GM12878 (cell line): ENCODE data around the gene TNFAIP3. TPM values are rescaled to one million over a fixed set of nuclear protein-coding genes. Genes with fewer than 3 reads are reported as not detected.
A peak's percentile ranks its signal among the peaks of the same experiment; 100 is the strongest.

Experiments used
- ESRRA ChIP-seq: IDR thresholded peaks from 2 replicates; pipeline ENCODE4 v1.6.1; 2012; ENCODE audit warnings: mild to moderate bottlenecking, low read length, improper control_type of control experiment
- GABPA ChIP-seq: IDR thresholded peaks from 2 replicates; pipeline ENCODE4 v1.6.1; 2014; ENCODE audit warnings: antibody characterized with exemption, low read depth, mild to moderate bottlenecking, inconsistent platforms
- IRF4 ChIP-seq: IDR thresholded peaks from 2 replicates; pipeline ENCODE4 v1.6.1; 2011; ENCODE audit warnings: low read depth, low read length
- MEF2A ChIP-seq: IDR thresholded peaks from 2 replicates; pipeline ENCODE4 v1.6.1; 2011; ENCODE audit warnings: low read depth, mild to moderate bottlenecking, low read length, moderate library complexity; ENCODE audit not compliant: insufficient read depth
- NBN ChIP-seq: fragments of 450-650 bp; IDR thresholded peaks from 2 replicates; pipeline ENCODE4 v1.6.1; 2016
- NFIC ChIP-seq: IDR thresholded peaks from 2 replicates; pipeline ENCODE4 v1.6.1; 2012; ENCODE audit warnings: low read depth, mild to moderate bottlenecking, inconsistent platforms, low read length, moderate library complexity
- RAD51 ChIP-seq: fragments of 450-650 bp; IDR thresholded peaks from 2 replicates; pipeline ENCODE4 v1.6.1; 2016; ENCODE audit warnings: moderate library complexity, mild to moderate bottlenecking, inconsistent platforms
- RCOR1 ChIP-seq: conservative IDR thresholded peaks from 2 replicates; pipeline ENCODE4 v1.6.1; 2012; ENCODE audit warnings: low read depth, low read length, improper control_type of control experiment
- REST ChIP-seq: IDR thresholded peaks from 2 replicates; pipeline ENCODE4 v1.6.1; 2012; ENCODE audit warnings: mild to moderate bottlenecking, low read depth, low read length
- RUNX3 ChIP-seq: IDR thresholded peaks from 2 replicates; pipeline ENCODE4 v1.6.1; 2012; ENCODE audit warnings: low read length, inconsistent platforms
- SMAD1 ChIP-seq: fragments of 450-650 bp; IDR thresholded peaks from 2 replicates; pipeline ENCODE4 v1.6.1; 2018; ENCODE audit warnings: mild to moderate bottlenecking, low read depth; ENCODE audit not compliant: partially characterized antibody
- TCF12 ChIP-seq: IDR thresholded peaks from 2 replicates; pipeline ENCODE4 v1.6.1; 2011; ENCODE audit warnings: low read depth, mild to moderate bottlenecking, low read length
- ZBTB33 ChIP-seq: fragments of 450-650 bp; IDR thresholded peaks from 2 replicates; pipeline ENCODE4 v1.6.1; 2017; ENCODE audit warnings: mild to moderate bottlenecking
- ZNF384 ChIP-seq: IDR thresholded peaks from 2 replicates; pipeline ENCODE4 v1.6.1; 2012; ENCODE audit warnings: low read depth, mild to moderate bottlenecking, low read length, improper control_type of control experiment, borderline replicate concordance
- ZNF687 ChIP-seq: fragments of 450-650 bp; IDR thresholded peaks from 2 replicates; pipeline ENCODE4 v1.6.1; 2017; ENCODE audit warnings: mild to moderate bottlenecking, moderate library complexity
- polyA plus RNA-seq, 11 experiments: library from polyadenylated mRNA; depleted of rRNA in 4 of 11; unstranded in 6 of 11; stranded (reverse) in 5 of 11; fragments of >200 nt; fragmentation: Nextera tagmentation in 4 of 11; fragmentation: Illumina TruSeq in 1 of 11; extraction: Ambion mirVana in 4 of 11; extraction: Trizol in 1 of 11; gene quantifications; 1 replicate in 1 of 11; 2 replicates in 10 of 11; pipeline versions ENCODE4 v1.2.1 to v1.2.3, GENCODE V29; 2011 to 2016; ENCODE audit warnings: inconsistent platforms in 2 of 11, missing spikeins in 2 of 11, low read depth in 1 of 11
- total RNA-seq, 4 experiments: library from RNA; depleted of rRNA in 3 of 4; stranded (reverse); fragments of >200 nt in 3 of 4; fragmentation: Illumina TruSeq in 1 of 4; extraction: Trizol in 1 of 4; gene quantifications; 2 replicates each; pipeline versions ENCODE4 v1.2.1 to v1.2.3, GENCODE V29; 2013 to 2021
- TF ChIP-seq, protein P1 (sequence below): fragments of 150-350 bp; IDR thresholded peaks from 2 replicates; pipeline ENCODE4 v1.6.1; 2016; ENCODE audit warnings: low read depth, low read length

TNFAIP3 gene
- total and polyA plus RNA-seq, 10 of the 15 experiments (the other 5 are each of a cell fraction or from before 2014, with no cell fraction given) = 18.0 to 350 (median 127) TPM

DNA sequence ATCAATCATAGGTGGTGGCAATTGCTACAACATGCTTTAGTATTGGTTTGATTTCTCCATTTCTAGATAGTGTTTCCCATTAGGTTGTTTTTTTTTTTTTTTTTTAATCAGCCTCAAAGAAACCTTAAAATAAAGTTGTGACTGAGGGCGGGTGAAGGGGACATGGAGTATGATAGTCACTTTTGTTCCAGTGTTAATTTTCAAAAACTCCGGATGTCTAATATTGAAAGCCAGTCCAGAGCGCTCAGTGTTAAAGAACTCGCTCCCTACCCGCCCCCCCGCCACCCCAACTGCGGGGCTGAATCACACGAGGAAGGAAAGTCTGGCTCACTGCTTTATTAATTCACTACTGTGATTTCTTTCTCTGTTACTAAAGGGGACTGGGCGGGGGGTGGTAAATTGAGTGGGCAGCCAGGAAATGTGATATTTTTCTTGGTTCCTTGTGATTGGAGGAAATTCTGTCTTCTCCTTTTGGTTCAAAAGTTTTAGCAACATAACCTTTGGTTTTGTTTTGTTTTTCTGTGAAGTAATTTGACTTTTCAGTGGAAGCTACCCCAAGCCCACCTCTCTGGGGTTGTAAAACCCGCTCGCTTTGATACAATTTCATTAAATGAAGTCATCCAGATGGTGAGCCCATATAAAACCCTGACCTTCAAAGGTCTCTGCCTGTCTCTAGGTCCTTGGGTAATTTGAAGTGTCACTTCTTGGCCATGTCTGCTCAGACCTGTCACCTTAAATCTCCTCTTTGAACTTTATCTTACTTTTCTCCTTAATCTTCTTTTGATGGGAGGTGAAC is 38.0 kb downstream of the TNFAIP3 start (continued):
- TF ChIP-seq NFIC (0 out of 2 replicates have a peak, but pooled peaks have one; percentile 72), GABPA (peak; percentile 12; the same call in 1 of the 2 replicates), ZBTB33 (no peak), RAD51 (0 out of 2 replicates have a peak, but pooled peaks have one; percentile 9), IRF4 (no peak), ESRRA (no peak), ZNF687 (peak; percentile 13; the same call in 1 of the 2 replicates), NBN (peak; percentile 60; the same call in 1 of the 2 replicates), REST (no peak), MEF2A (0 out of 2 replicates have a peak, but pooled peaks have one; percentile 54), TCF12 (no peak), RUNX3 (peak; percentile 29; the same call in 1 of the 2 replicates), SMAD1 (peak; percentile 11), ZNF384 (peak; percentile 56; the same call in 1 of the 2 replicates), RCOR1 (no peak)
- TF ChIP-seq, protein P1, sequence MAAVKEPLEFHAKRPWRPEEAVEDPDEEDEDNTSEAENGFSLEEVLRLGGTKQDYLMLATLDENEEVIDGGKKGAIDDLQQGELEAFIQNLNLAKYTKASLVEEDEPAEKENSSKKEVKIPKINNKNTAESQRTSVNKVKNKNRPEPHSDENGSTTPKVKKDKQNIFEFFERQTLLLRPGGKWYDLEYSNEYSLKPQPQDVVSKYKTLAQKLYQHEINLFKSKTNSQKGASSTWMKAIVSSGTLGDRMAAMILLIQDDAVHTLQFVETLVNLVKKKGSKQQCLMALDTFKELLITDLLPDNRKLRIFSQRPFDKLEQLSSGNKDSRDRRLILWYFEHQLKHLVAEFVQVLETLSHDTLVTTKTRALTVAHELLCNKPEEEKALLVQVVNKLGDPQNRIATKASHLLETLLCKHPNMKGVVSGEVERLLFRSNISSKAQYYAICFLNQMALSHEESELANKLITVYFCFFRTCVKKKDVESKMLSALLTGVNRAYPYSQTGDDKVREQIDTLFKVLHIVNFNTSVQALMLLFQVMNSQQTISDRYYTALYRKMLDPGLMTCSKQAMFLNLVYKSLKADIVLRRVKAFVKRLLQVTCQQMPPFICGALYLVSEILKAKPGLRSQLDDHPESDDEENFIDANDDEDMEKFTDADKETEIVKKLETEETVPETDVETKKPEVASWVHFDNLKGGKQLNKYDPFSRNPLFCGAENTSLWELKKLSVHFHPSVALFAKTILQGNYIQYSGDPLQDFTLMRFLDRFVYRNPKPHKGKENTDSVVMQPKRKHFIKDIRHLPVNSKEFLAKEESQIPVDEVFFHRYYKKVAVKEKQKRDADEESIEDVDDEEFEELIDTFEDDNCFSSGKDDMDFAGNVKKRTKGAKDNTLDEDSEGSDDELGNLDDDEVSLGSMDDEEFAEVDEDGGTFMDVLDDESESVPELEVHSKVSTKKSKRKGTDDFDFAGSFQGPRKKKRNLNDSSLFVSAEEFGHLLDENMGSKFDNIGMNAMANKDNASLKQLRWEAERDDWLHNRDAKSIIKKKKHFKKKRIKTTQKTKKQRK = no peak
